HUES6 (cell line): Measurements from ENCODE around the gene PEX3.

Source experiments
- H3K27ac ChIP-seq: 2 replicates; pipeline ENCODE4 v1.7.0; 2013; ENCODE audit warnings: low read depth, mild to moderate bottlenecking, low read length, inconsistent platforms
- H3K27me3 ChIP-seq: 2 replicates; pipeline ENCODE4 v1.6.1; 2013; ENCODE audit warnings: low read length; ENCODE audit not compliant: control insufficient read depth, insufficient read depth
- H3K36me3 ChIP-seq: 2 replicates; pipeline ENCODE4 v1.6.1; 2013; ENCODE audit warnings: low read length; ENCODE audit not compliant: control insufficient read depth, insufficient read depth
- H3K4me1 ChIP-seq: 2 replicates; pipeline ENCODE4 v1.6.1; 2013; ENCODE audit warnings: low read length; ENCODE audit not compliant: control insufficient read depth, insufficient read depth
- H3K4me3 ChIP-seq: 2 replicates; pipeline ENCODE4 v1.5.1; 2013; ENCODE audit warnings: low read depth, low read length
- H3K9ac ChIP-seq: one replicate; pipeline ENCODE4 v1.6.1; 2013; ENCODE audit warnings: mild to moderate bottlenecking, low read length
- H3K9me3 ChIP-seq: 2 replicates; pipeline ENCODE4 v1.6.1; 2013; ENCODE audit warnings: low read depth, low read length; ENCODE audit not compliant: control insufficient read depth, insufficient read depth

The PEX3 gene

GRCh38 chr6:143482593-143482992 is 32.0 kb downstream of the PEX3 start:
- peaks cover 4% of the 10 kb centered on the region; the same call in 1 of the 2 replicates for H3K36me3 ChIP-seq
- H3K9ac ChIP-seq = no peak overlapping the region
- H3K27ac ChIP-seq = no peak overlapping the region
- no peaks in the 10 kb centered on the region for H3K4me1 ChIP-seq
- no peak overlapping the region for H3K4me3 ChIP-seq
- no peaks in the 10 kb centered on the region for H3K27me3 ChIP-seq
- no peaks in the 10 kb centered on the region for H3K9me3 ChIP-seq

GRCh38 chr6:143485967-143486366 is 35.4 kb downstream of the PEX3 start:
- H3K36me3 ChIP-seq = no peaks in the 10 kb centered on the region
- H3K9ac ChIP-seq = no peak overlapping the region
- no peaks in the 10 kb centered on the region for H3K9me3 ChIP-seq
- no peak overlapping the region for H3K27ac ChIP-seq
- H3K4me3 ChIP-seq = no peak overlapping the region
- no peaks in the 10 kb centered on the region for H3K4me1 ChIP-seq
- no peaks in the 10 kb centered on the region for H3K27me3 ChIP-seq

DNA sequence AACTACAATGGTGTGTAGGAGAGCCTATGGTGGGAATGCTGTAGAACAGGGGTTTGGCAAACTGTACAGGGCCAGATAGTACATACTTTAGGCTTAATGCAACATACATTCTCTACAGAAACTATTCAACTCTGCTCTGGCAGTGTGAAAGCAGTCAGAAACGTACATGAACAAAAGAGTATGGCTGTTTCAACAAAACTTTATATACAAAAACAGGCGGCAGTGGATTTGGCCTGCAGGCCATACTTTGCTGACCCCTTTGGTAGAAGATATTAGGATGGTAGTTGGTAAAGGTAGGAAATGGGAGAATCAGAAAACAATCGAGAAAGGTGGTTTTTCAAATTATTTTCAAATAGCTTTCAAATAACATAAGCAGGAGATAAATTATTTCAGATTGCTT is 36.1 kb downstream of the PEX3 start:
- Histone ChIP-seq H3K9ac (no peak overlapping the region), H3K36me3 (no peaks in the 10 kb centered on the region), H3K9me3 (no peaks in the 10 kb centered on the region), H3K4me1 (no peaks in the 10 kb centered on the region), H3K27ac (no peak overlapping the region), H3K27me3 (no peaks in the 10 kb centered on the region), H3K4me3 (no peak overlapping the region)

DNA sequence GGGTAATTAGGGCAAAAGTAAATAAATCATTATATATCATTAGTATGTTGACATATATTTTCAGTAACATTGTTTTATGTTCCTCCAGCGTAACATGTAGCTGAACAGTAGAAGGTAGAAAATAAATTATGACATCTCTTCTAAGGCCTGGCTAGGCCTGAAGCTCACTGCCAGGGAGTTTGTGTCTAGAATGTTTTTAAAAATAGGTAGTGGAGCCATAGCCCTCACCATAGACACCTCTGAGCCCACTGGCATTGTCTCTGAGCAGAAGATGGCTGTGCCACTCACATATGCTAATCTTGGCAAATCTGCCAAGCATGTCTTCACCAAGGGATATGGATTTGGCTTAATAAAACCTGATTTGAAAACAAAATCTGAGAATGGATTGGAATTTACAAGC is 39.6 kb downstream of the PEX3 start:
- H3K36me3 ChIP-seq = peaks cover 18% of the 10 kb centered on the region
- no peaks in the 10 kb centered on the region for H3K4me1 ChIP-seq
- H3K9ac ChIP-seq = no peak overlapping the region
- no peak overlapping the region for H3K4me3 ChIP-seq
- no peaks in the 10 kb centered on the region for H3K9me3 ChIP-seq
- H3K27me3 ChIP-seq = no peaks in the 10 kb centered on the region
- no peak overlapping the region for H3K27ac ChIP-seq

DNA sequence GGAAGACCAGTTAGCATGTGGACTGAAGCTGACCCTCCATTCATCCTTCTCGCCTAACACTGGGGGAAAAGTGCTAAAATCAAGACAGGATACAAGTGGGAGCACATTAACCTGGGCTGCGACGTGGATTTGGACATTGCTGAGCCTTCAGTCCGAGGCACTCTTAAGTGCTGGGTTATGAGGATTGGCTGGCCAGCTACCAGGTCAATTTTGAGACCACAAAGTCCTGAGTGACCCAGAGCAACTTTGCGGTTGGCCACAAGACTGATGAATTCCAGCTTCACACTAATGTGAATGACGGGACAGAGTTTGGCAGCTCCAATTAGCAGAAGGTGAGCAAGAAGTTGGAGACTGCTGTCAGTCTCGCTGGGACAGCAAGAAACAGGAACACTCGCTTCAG is 40.2 kb downstream of the PEX3 start:
- Histone ChIP-seq H3K4me3 (no peak overlapping the region), H3K27ac (no peak overlapping the region), H3K4me1 (no peaks in the 10 kb centered on the region), H3K27me3 (no peaks in the 10 kb centered on the region), H3K36me3 (peaks cover 23% of the 10 kb centered on the region), H3K9ac (no peak overlapping the region), H3K9me3 (no peaks in the 10 kb centered on the region)

- Histone ChIP-seq H3K4me1 (no peaks in the 10 kb centered on the region), H3K27me3 (no peaks in the 10 kb centered on the region), H3K9me3 (no peaks in the 10 kb centered on the region), H3K4me3 (no peak overlapping the region), H3K27ac (no peak overlapping the region), H3K9ac (no peak overlapping the region), H3K36me3 (peaks cover 63% of the 10 kb centered on the region)
Measured at GRCh38 chr6:143496974-143497373, 46.4 kb downstream of the PEX3 start.

DNA sequence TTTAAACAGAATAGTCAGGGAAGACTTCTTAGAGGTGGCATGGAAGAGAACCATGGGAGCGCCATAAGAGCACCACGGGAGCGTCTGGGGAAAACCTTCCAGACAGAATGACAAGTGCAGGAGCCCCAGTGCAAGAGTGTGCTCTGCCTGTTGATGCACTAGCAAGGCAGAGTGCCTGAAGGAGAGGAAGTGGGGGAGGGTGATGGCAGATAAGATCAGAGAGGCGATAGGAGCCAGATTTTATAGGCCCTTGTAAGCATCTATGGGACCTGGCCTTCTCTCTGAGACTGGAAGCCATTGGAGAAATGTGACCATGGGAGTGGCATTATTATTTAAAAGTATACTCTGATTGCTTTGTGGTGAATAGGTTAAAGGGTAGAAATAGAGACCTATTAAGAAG is 47.8 kb downstream of the PEX3 start:
- H3K27ac ChIP-seq = no peak overlapping the region
- peaks cover 70% of the 10 kb centered on the region for H3K36me3 ChIP-seq
- no peaks in the 10 kb centered on the region for H3K4me1 ChIP-seq
- H3K9ac ChIP-seq = no peak overlapping the region
- no peaks in the 10 kb centered on the region for H3K9me3 ChIP-seq
- H3K4me3 ChIP-seq = no peak overlapping the region
- no peaks in the 10 kb centered on the region for H3K27me3 ChIP-seq

GRCh38 chr6:143501851-143502250 is 51.2 kb downstream of the PEX3 start:
- no peaks in the 10 kb centered on the region for H3K9me3 ChIP-seq
- peaks cover 69% of the 10 kb centered on the region for H3K36me3 ChIP-seq
- H3K4me1 ChIP-seq = no peaks in the 10 kb centered on the region
- H3K4me3 ChIP-seq = no peak overlapping the region
- no peak overlapping the region for H3K9ac ChIP-seq
- H3K27me3 ChIP-seq = no peaks in the 10 kb centered on the region
- H3K27ac ChIP-seq = no peak overlapping the region

- Histone ChIP-seq H3K4me3 (no peak overlapping the region), H3K36me3 (peaks cover 60% of the 10 kb centered on the region), H3K9me3 (no peaks in the 10 kb centered on the region), H3K27me3 (no peaks in the 10 kb centered on the region), H3K4me1 (no peaks in the 10 kb centered on the region), H3K9ac (no peak overlapping the region), H3K27ac (no peak overlapping the region)
Measured at GRCh38 chr6:143504369-143504768, 53.8 kb downstream of the PEX3 start.

GRCh38 chr6:143505111-143505510 is 54.5 kb downstream of the PEX3 start:
- Histone ChIP-seq H3K36me3 (peaks cover 52% of the 10 kb centered on the region), H3K27ac (no peak overlapping the region), H3K4me1 (no peaks in the 10 kb centered on the region), H3K9me3 (no peaks in the 10 kb centered on the region), H3K4me3 (no peak overlapping the region), H3K27me3 (no peaks in the 10 kb centered on the region), H3K9ac (no peak overlapping the region)

GRCh38 chr6:143505537-143505936 is 54.9 kb downstream of the PEX3 start:
- Histone ChIP-seq H3K4me1 (no peaks in the 10 kb centered on the region; the same call in 1 of the 2 replicates), H3K27ac (no peak overlapping the region), H3K36me3 (peaks cover 48% of the 10 kb centered on the region), H3K9me3 (no peaks in the 10 kb centered on the region), H3K27me3 (no peaks in the 10 kb centered on the region), H3K4me3 (no peak overlapping the region), H3K9ac (no peak overlapping the region)

DNA sequence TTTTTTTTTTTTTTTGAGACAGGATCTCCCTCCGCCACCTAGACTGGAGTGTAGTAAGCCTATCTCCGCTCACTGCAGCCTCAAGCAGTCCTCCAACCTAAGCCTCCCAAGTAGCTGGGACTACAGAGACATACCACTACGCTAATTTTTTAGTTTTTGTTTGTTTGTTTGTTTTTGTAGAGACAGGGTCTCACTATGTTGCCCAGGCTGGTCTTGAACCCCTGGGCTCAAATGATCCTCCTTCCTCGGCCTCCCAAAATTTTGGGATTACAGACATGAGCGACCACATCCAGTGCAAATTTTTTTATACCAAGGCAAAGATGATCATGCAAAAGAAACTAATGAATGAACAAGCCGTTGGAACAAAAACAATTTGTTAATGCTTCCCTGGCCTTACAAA is 55.6 kb downstream of the PEX3 start:
- peaks cover 44% of the 10 kb centered on the region for H3K36me3 ChIP-seq
- no peak overlapping the region for H3K4me3 ChIP-seq

More for the DNA sequence above, 55.6 kb downstream of the PEX3 start:
- Histone ChIP-seq H3K9me3 (no peaks in the 10 kb centered on the region), H3K4me1 (no peaks in the 10 kb centered on the region; the same call in 1 of the 2 replicates), H3K27ac (no peak overlapping the region), H3K9ac (no peak overlapping the region), H3K27me3 (no peaks in the 10 kb centered on the region)
